HUES6 (cell line): ENCODE results near the gene BHLHE23.

ENCODE experiments used
- H3K27ac ChIP-seq: 2 replicates; pipeline ENCODE4 v1.7.0; 2013; ENCODE audit warnings: low read depth, mild to moderate bottlenecking, low read length, inconsistent platforms
- H3K27me3 ChIP-seq: 2 replicates; pipeline ENCODE4 v1.6.1; 2013; ENCODE audit warnings: low read length; ENCODE audit not compliant: control insufficient read depth, insufficient read depth
- H3K36me3 ChIP-seq: 2 replicates; pipeline ENCODE4 v1.6.1; 2013; ENCODE audit warnings: low read length; ENCODE audit not compliant: control insufficient read depth, insufficient read depth
- H3K4me1 ChIP-seq: 2 replicates; pipeline ENCODE4 v1.6.1; 2013; ENCODE audit warnings: low read length; ENCODE audit not compliant: control insufficient read depth, insufficient read depth
- H3K4me3 ChIP-seq: 2 replicates; pipeline ENCODE4 v1.5.1; 2013; ENCODE audit warnings: low read depth, low read length
- H3K9ac ChIP-seq: one replicate; pipeline ENCODE4 v1.6.1; 2013; ENCODE audit warnings: mild to moderate bottlenecking, low read length
- H3K9me3 ChIP-seq: 2 replicates; pipeline ENCODE4 v1.6.1; 2013; ENCODE audit warnings: low read depth, low read length; ENCODE audit not compliant: control insufficient read depth, insufficient read depth

BHLHE23 gene

DNA sequence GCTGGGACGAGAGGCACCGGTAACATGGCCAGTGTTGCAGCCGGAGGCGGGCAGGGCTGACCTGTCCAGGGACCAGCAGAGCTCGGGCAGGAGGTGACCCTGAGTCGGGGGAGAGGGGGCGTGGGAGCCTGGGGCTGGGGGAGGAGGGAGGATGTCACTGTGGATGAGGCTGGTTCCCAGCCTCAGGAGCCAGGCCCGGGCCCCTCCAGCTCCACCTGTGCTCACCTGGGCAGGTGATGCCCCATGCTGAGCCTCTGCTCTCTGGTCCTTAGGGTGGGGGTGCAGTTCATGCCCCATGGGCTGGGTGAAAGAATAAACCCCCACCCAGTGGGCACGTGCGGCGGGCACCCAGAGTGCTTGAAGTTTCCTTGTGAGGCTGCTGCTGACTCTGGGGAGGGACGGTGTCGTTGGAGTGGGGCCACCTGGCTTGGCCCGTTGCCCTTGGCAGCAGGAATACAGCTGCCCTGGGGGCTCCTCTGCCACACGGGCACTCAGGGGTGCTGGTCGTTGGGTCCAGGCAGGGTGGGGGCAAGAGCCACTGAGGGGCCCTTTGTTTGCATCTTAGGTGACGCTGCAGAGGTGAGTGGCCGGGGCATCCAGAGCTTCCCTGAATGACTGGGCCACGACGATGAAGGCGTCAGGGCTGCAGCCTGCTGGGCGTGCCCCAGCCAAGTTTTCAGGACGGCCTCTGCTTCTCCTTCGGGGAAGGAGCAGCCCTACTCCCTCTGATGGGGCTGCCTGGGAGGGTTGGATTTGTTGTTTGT is 24.7 kb upstream of the BHLHE23 start:
- no peak overlapping the region for H3K9ac ChIP-seq
- peaks cover 53% of the 10 kb centered on the region for H3K4me1 ChIP-seq
- no peak overlapping the region for H3K27ac ChIP-seq
- no peaks in the 10 kb centered on the region for H3K9me3 ChIP-seq
- peaks cover 82% of the 10 kb centered on the region for H3K27me3 ChIP-seq
- H3K4me3 ChIP-seq = no peak overlapping the region
- no peaks in the 10 kb centered on the region for H3K36me3 ChIP-seq

DNA sequence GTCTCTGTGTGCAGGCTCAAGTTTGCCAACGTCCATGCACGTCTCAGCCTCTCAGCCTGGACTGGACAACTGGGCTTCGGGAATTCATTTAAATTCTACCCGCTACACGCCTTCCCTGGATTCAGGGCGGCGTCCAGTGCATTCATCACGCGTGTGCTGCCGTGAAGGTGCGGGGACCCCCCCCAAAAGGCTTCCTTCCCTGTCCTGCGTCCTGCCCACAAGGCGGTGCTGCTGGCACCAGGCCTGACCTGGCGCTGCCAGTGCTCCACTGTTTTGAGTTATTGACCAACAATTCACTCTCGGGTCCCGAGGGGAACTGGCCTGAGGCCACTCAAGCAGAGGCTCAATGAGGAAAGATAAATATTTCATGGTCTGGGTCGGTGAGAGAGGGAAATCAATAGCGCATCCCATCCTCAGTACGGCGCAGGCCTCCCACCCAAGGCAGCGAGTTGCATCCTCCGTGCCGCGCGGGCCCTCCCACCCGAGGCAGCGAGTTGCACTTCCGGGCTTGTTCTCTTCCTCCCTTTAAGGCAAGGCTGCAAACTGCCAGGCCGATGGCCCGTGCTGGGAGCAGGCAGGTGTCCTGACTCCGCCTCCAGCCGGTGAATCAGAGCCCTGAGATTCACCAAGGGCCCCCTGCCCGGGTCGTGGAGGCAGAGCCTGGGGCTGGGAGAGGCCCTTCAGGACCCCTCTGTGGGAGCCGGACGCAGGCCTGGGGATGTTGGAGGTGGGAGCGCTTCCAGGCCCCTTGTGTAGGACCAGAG is 22.8 kb upstream of the BHLHE23 start:
- H3K27ac ChIP-seq = no peak overlapping the region
- H3K36me3 ChIP-seq = no peaks in the 10 kb centered on the region
- peaks cover 55% of the 10 kb centered on the region for H3K4me1 ChIP-seq
- H3K9ac ChIP-seq = no peak overlapping the region
- peaks cover 84% of the 10 kb centered on the region for H3K27me3 ChIP-seq
- no peaks in the 10 kb centered on the region for H3K9me3 ChIP-seq
- peak overlapping the region; percentile 14; the same call in 1 of the 2 replicates for H3K4me3 ChIP-seq

DNA sequence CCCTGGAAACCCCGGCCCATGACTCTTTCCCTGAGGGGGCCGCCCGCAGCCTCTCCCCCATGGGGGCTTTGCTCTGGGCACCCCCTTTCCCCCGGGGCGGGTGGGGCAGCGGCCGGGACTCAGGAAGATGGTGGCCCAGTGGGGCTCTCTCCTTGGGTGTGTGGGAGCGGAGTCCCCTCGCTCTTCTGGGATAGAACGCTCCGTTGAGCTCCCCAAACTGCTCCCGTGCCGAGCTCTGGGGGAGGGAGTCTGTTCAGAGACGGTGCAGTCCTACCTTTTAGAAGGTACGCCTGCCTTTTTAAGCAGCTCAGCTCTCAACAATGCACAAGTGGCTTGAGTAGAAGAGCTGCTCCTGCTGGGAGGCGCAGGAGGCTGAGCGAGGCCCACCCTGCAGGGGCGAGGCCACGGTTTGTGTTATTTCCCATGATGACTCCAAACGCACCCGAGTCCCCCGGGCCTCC is 21.7 kb upstream of the BHLHE23 start:
- H3K27me3 ChIP-seq = peaks cover 86% of the 10 kb centered on the region
- H3K9me3 ChIP-seq = no peaks in the 10 kb centered on the region
- no peaks in the 10 kb centered on the region for H3K36me3 ChIP-seq
- no peak overlapping the region for H3K27ac ChIP-seq
- H3K9ac ChIP-seq = peak overlapping the region; percentile 26
- H3K4me1 ChIP-seq = peaks cover 45% of the 10 kb centered on the region
- peak overlapping the region; percentile 58 for H3K4me3 ChIP-seq

DNA sequence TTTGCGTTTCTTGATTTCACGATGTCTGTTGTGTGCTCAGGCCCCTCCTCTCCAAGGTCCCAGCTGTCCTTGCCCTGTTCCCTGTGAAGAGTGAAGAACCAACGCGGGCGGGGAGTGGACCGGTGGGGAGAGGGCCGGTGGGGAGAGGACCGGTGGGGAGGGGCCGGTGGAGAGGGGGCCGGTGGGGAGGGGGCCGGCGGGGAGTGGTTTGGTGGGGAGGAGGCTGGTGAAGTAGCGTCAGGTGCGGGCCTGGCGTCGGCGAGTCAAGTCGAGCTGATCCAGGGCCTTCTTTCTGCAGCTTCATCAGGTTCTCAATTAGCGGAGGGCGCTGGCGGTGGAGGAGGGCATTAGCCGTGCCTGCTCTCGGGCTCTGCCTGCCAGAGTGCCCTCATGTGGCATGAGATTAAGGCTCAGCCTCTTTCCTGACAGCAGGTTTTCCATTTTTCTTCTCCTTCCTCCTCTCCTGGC is 21.2 kb upstream of the BHLHE23 start:
- Histone ChIP-seq H3K36me3 (no peaks in the 10 kb centered on the region), H3K27ac (no peak overlapping the region), H3K4me3 (peak overlapping the region; percentile 58), H3K9ac (peak overlapping the region; percentile 26), H3K4me1 (peaks cover 41% of the 10 kb centered on the region), H3K27me3 (peaks cover 84% of the 10 kb centered on the region), H3K9me3 (no peaks in the 10 kb centered on the region)

DNA sequence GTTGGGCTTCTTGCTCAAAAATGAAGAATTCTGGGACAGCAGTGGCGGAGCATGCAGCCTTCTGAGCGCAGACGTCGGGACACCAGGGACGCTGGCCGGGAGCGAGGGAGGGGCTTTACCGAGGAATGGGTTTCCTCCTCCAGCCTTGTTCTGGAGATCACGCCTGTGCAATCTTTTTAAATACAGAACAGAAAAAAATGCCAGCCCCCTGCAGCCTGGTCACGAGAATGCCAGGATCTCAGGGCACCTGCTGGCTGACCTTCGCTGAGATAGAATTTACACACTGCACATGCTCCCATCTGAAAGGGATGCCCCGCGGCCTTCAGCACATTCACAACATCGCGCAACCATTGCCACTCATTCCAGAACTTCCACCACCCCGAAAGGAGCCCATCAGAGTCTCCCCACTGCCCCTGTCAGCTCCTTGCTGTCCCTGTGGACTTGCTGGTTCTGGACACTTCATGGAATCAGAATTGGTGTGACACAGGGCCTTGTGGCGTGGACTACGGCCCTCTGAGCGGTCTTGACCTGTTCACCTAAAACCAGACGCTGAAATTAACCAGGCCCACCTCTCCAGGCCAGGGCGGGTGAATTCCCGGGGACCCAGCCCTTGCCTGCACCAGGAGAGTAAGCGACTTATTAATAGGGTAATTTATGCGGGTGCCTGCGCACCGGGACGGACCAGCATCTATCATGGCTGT is 20.6 kb upstream of the BHLHE23 start:
- Histone ChIP-seq H3K27me3 (peaks cover 84% of the 10 kb centered on the region), H3K4me3 (no peak overlapping the region; the same call in 1 of the 2 replicates), H3K9ac (no peak overlapping the region)

DNA sequence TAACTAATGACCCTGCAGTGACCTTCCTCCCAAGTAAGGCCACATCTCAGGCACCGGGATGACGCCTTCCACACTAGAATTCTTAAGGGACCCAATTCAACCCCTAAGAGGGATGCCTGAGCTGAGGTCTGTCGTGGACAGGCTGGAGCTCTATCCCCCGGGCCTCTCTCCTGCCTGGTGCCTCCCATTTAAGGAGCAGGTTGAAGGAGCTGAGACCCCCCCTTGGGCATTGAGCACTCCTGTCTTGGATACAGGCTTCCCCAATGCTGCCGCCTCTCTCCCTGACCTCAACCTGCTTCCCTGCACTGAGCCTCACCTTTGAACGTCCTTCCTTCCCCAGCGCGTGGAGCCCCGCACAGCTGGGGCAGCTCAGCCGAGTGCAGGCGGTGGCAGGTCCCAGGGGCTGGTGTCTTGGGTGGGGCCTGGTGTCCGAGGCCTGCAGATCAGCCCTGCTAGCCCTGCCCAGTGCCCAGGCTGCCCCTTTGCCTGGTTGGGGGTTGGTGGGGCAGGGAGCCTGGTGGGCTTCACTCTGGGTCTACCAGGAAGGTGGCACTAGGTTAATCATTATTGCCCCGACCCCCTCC is 19.9 kb upstream of the BHLHE23 start:
- H3K4me1 ChIP-seq = peaks cover 28% of the 10 kb centered on the region
- no peak overlapping the region for H3K27ac ChIP-seq
- no peaks in the 10 kb centered on the region for H3K36me3 ChIP-seq
- peaks cover 82% of the 10 kb centered on the region; the same call in 1 of the 2 replicates for H3K27me3 ChIP-seq
- H3K9me3 ChIP-seq = no peaks in the 10 kb centered on the region
- no peak overlapping the region for H3K9ac ChIP-seq
- H3K4me3 ChIP-seq = no peak overlapping the region

More for the DNA sequence above, 20.6 kb upstream of the BHLHE23 start:
- Histone ChIP-seq H3K27ac (no peak overlapping the region), H3K36me3 (no peaks in the 10 kb centered on the region), H3K9me3 (no peaks in the 10 kb centered on the region), H3K4me1 (peaks cover 35% of the 10 kb centered on the region)

DNA sequence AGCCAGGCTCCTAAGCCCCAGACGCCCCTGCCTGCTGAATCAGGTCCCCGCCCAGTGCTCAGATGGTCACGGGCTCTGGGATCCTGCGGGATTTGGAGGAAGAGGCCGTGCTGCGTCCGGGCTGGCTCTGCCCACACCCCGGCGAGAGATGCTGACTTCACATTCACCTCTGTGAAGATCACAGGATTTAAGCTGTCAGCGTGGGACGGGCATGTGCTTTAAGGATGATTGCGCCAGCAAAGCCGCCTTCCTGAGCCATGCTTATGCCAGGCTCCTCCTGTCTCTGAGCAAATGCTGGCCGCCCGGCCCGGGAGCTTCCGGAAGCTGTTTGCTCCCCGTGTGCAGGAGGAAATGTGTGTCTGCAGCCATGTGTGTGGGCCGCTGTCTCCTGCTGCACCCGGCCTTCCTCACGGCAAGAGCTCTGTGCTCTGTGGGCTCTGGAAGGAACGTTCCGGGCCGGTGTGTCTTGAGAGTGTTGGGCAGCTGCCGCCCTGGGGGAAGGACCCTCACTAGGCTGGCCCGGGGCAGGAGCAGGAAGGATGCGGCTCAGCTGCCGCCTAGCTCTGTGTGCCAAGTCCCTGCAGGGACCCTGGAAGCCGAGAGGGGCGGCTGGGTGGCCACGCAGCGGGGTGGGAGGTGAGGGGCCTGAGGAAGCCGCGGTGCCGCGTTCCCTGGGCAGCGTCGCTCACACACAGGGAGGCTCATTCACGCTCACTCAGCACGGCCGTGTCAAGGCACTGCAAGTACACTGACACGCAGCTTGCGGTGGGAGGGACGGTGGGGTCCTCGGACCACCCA is 19.0 kb upstream of the BHLHE23 start:
- no peak overlapping the region for H3K4me3 ChIP-seq
- H3K4me1 ChIP-seq = peaks cover 24% of the 10 kb centered on the region
- no peak overlapping the region for H3K27ac ChIP-seq
- no peaks in the 10 kb centered on the region for H3K36me3 ChIP-seq
- peaks cover 80% of the 10 kb centered on the region; the same call in 1 of the 2 replicates for H3K27me3 ChIP-seq
- no peak overlapping the region for H3K9ac ChIP-seq
- H3K9me3 ChIP-seq = peaks cover under 1% of the 10 kb centered on the region; the same call in 1 of the 2 replicates

DNA sequence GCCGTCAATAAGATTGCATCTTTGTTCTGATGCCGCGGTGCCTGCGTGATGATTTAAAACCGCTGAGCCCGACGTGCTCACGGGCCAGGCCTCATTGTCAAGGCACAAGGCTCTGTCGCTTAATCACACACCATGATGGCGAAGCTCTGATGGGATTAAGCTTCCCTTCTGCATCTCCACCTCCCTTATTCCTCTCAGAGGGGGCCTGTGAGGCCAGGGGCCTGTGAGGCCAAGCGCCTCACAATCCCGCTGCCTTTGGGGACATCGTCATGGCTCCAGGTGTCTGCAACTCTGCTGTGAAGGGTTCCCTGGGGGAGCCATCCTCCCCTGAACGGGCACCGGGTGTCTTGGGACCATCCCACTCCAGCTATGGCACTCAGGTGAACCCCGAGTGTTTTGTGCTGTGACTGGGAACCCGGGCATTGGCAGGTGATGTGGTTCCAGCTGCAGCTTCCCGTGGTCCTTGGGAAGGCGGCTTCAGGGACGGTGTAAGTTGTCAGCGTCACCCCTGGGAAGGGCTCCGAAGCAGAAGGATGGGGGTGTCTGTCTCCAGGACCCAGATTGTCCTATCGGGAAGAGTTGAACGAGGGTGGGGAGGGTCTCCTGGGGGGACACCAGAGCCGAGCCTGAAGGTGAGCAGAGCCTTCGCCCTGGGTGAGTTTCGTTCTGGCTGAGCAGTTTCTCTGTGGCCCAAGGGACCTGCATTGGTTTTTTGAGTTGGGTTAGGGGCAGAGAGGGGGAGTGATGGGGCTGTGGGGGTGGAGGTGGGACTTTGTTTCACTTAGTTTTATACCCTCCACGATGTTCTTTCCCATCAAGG is 18.0 kb upstream of the BHLHE23 start:
- Histone ChIP-seq H3K9me3 (peaks cover 5% of the 10 kb centered on the region; the same call in 1 of the 2 replicates), H3K27me3 (peaks cover 76% of the 10 kb centered on the region; the same call in 1 of the 2 replicates)

DNA sequence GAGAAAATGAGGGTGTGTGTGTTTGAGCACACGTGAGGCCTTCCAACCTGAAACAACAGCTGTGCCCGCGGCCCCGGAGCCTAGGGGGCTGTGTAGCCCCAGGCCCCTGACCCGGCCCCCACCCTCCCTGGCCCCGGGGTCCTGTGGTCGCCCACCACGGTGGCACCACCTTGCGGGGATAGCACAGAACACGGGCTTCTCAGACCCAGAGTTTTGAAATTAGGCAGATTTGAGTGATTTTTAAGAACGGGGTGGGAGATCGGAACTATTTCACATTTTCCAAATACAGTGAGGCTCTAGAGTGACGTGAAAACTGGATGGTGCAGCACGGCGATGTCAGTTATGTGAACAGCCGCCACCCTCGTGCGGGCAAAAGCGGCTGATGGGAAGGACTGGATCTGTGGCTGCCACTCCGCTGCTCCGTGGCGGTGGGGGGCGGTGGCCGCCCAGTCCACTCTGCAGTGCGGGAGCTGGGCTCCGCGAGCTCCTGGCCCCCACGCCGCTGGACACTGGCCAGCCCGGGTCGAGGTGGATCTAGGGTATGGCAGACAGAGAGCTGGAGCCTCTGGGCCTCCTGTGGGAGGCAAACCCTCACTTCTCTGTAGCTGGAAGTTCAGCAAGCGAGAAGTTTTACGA is 17.3 kb upstream of the BHLHE23 start:
- Histone ChIP-seq H3K9ac (no peak overlapping the region), H3K27me3 (peaks cover 74% of the 10 kb centered on the region; the same call in 1 of the 2 replicates)

More for the DNA sequence above, 18.0 kb upstream of the BHLHE23 start:
- Histone ChIP-seq H3K27ac (no peak overlapping the region), H3K9ac (no peak overlapping the region), H3K4me1 (peaks cover 19% of the 10 kb centered on the region), H3K36me3 (no peaks in the 10 kb centered on the region), H3K4me3 (no peak overlapping the region)

More for the DNA sequence above, 17.3 kb upstream of the BHLHE23 start:
- H3K4me3 ChIP-seq = no peak overlapping the region
- H3K36me3 ChIP-seq = no peaks in the 10 kb centered on the region
- peaks cover 5% of the 10 kb centered on the region; the same call in 1 of the 2 replicates for H3K9me3 ChIP-seq
- H3K27ac ChIP-seq = no peak overlapping the region
- peaks cover 14% of the 10 kb centered on the region for H3K4me1 ChIP-seq
